ENCODE measurements around the gene TCFL5.

DNA sequence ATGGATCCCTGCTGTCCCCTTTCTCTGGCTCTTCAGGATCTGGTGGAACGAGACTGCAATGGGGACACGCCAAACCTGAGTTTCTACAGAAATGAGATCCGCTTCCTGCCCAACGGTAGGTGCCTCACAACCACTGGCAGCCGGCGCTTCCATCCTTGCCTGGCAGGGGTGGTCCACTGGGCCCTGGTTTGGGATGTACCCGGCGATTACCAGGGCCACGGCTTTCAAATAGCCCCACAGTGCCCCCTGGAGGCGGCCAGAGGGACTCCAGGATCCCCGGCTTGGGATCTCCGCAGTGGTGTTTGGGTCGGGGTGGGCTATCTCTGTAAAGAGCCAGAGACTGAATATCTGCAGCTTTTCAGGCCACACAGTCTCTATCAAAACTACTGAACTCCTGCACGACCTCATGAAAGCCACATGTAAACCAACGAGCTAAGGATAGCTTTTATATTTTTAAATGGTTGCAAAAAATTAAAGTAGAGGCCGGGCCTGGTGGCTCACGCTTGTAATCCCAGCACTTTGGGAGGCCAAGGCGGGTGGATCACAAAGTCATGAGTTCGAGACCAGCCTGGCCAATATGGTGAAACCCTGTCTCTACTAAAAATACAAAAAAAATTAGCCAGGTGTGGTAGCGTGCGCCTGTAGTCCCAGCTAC is 53.3 kb downstream of the TCFL5 start:
- TF ChIP-seq, protein P1, sequence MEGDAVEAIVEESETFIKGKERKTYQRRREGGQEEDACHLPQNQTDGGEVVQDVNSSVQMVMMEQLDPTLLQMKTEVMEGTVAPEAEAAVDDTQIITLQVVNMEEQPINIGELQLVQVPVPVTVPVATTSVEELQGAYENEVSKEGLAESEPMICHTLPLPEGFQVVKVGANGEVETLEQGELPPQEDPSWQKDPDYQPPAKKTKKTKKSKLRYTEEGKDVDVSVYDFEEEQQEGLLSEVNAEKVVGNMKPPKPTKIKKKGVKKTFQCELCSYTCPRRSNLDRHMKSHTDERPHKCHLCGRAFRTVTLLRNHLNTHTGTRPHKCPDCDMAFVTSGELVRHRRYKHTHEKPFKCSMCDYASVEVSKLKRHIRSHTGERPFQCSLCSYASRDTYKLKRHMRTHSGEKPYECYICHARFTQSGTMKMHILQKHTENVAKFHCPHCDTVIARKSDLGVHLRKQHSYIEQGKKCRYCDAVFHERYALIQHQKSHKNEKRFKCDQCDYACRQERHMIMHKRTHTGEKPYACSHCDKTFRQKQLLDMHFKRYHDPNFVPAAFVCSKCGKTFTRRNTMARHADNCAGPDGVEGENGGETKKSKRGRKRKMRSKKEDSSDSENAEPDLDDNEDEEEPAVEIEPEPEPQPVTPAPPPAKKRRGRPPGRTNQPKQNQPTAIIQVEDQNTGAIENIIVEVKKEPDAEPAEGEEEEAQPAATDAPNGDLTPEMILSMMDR (conservative IDR thresholded peaks at IDR 0.05) = peak; percentile 99
- TF ChIP-seq EZH2 (IDR thresholded peaks at IDR 0.05; ENCODE audit: low read depth) = no peak
